Measurements from ENCODE around the gene NYAP1.
"Not testable (repeated sequence)": the region's sequence is repeated elsewhere in the genome, so short reads cannot be mapped to it uniquely, and the experiment has no call there.

Gene NYAP1

DNA sequence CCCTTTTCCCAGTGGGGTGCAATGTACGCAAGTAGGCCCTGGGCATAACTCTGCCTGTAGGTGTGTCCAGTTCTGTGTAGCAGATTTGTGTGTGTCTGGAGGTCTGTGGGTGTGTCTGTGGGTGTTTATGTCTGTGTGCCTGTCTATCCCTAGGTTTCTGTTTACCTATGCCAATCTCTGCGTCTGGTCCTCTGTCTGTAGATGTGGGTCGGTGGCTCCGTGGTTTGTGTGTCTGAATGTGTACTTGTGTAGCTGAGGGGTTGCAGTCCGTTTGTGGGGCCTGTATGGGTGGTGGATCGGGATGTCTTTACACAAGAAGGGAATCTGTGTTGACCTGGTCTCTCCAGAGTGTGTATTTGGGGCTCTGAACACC, 932 bp downstream of the NYAP1 start:
- DNase-seq: no peak

DNA sequence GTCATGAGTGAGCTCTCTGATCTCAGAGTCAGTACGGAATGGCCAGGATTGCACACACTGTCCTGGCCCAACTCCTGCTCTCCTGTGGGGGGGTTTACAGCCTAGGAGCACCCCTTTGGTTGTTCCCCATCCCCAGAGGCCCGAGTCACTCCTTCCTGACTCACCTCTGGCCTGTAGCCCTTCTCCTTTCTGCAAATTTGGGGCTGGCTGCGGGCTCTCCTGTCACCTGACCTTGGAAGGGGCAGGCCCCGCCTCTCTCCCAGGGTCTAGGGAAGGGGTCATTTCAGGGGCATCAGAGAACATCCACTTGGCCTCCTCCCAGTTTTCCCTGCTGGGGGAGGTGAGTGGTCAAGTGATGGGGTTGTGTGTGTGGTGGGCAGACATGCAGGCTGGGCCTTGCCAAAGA, 1.7 kb downstream of the NYAP1 start:
- DNase-seq: peak; percentile 34

DNA sequence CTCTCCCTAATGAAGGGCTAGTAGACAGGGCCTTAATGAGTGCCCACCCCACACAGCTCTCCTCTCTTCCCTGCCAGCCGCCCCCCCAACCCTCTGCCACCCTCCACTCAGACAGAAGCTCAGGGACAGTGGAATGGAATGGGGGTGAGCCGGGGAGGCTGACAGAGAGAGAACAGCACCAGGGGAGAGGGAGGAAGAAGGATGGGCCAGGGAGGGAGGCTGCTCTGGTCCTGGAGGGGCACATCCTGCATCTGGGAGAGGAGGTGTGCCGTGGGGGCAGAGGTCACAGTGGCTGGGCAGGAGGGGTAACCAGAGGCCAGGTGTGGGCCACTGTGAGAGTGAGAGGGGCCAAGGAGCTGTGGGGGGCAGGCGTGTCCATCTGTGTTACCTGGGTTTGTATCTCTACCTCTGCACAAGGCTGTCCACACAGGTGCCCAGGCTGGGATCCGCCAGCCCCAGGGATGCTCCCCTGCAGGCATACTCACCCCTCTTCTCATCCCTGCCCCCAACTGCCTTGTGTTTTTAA, 2.4 kb downstream of the NYAP1 start:
- DNase-seq: no peak

DNA sequence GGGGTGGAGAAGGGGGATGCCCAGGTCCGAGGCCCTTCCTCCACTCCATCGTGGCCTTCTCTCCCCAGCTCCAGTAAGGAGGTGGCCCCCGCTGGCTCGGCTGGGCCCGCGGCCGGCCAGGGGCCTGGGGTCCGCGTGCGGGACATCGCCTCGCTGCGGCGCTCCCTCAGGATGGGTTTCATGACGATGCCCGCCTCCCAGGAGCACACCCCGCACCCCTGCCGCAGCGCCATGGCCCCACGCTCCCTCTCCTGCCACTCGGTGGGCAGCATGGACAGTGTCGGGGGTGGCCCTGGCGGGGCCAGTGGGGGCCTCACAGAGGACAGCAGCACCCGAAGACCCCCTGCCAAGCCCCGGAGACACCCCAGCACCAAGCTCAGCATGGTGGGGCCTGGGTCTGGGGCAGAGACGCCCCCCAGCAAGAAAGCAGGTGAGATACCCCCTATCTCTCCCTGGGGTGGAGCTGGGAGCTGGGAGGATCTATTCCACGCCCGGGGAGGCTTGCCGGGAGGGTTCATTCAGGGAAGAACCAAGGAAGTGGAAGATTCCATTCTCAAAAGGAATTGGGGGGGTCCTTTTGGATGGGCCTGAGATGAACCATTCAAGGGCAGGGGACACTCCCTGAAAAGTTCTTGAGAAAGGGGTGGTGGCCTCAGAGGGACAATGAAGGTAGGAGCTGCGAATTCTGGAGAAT, 3.2 kb downstream of the NYAP1 start:
- peak; percentile 38 for DNase-seq

DNA sequence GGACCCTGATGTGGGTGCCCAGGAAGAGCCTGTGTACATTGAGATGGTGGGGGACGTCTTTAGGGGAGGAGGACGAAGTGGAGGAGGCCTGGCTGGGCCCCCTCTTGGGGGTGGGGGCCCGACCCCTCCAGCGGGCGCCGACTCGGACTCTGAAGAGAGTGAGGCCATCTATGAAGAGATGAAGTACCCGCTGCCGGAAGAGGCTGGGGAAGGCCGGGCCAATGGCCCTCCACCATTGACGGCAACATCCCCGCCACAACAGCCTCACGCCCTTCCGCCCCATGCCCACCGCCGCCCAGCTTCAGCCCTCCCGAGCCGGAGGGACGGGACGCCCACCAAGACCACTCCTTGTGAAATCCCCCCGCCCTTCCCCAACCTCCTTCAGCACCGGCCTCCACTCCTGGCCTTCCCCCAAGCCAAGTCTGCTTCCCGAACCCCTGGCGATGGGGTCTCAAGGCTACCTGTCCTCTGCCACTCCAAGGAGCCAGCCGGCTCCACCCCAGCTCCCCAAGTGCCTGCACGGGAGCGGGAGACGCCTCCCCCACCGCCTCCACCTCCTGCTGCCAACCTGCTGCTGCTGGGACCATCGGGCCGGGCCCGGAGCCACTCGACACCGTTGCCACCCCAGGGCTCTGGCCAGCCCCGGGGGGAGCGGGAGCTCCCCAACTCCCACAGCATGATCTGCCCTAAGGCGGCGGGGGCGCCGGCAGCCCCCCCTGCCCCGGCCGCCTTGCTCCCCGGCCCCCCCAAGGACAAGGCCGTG, 4.8 kb downstream of the NYAP1 start:
- DNase-seq: no peak

DNA sequence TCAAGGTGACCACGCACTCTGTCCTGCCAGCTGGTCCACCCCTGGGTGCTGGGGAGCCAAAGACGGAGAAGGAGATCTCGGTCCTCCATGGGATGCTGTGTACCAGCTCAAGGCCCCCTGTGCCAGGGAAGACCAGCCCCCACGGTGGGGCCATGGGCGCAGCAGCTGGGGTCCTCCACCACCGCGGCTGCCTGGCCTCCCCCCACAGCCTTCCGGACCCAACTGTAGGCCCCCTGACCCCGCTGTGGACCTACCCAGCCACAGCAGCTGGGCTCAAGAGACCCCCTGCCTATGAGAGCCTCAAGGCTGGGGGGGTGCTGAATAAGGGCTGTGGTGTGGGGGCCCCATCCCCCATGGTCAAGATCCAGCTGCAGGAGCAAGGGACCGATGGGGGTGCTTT, 5.4 kb downstream of the NYAP1 start:
- no peak for DNase-seq

DNA sequence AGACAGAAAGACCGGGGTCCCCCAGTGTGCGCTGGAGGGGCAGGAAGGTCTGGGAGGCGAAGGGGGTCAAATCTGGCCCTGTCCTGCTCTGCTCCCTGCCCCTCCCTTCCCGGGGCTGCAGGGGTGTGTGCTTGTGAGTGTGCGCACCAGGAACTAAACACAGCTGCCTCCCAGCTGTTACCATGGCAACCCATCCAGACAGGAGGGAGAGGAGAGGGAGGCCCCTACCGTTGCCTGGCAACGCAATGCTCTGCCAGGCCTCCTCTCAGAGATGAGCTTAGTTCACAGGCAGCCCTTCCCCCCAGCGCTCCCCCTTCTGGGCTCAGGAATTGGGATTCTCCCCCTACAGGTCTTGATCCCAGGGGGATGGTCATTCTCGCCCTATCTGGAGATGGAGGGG, 6.1 kb downstream of the NYAP1 start:
- peak; percentile 81 for DNase-seq

DNA sequence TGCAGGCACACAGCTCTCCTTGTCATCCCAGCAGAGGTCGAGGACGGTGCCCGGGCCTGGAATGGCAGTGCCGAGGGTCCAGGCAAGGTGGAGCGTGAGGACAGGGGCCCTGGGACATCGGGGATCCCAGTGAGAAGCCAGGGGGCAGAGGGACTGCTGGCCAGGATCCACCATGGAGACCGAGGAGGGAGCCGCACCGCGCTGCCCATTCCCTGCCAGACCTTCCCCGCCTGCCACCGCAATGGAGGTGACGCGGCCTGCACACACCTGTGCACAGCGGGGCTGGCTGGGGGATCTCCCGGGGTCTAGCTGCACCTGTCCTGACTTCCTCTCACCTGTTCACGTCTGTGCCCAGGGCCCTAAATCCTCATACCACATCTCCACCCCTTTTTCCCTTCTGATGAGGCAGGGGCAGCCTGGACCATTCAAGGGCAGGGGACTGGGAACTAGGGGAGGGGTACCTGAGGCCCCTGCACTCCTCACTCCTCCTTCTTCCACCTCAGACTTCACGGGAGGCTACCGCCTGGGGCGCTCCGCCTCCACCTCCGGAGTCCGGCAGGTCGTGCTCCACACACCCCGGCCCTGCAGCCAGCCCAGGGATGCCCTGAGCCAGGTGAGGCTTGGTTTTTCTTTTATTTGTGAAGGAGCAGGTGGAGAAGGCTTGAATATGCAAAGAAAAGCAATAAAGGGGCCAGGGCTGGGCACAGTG, 6.9 kb downstream of the NYAP1 start:
- no peak for DNase-seq

DNA sequence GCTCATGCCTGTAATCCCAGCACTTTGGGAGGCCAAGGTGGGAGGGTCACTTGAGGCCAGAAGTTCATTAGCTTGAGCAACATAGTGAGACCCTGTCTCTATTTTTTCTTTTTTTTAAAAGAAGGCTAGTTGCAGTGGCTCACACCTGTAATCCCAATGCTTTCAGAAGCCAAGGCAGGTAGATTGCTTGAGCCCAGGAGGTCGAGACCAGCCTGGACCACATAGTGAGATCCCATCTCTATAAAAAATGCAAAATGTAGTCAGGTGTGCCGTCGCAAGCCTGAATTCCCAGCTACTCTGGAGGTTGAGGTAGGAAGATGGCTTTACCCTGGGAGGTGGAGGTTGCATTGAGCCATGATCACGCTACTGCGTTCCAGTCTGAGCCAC, 7.5 kb downstream of the NYAP1 start:
- DNase-seq: no peak

DNA sequence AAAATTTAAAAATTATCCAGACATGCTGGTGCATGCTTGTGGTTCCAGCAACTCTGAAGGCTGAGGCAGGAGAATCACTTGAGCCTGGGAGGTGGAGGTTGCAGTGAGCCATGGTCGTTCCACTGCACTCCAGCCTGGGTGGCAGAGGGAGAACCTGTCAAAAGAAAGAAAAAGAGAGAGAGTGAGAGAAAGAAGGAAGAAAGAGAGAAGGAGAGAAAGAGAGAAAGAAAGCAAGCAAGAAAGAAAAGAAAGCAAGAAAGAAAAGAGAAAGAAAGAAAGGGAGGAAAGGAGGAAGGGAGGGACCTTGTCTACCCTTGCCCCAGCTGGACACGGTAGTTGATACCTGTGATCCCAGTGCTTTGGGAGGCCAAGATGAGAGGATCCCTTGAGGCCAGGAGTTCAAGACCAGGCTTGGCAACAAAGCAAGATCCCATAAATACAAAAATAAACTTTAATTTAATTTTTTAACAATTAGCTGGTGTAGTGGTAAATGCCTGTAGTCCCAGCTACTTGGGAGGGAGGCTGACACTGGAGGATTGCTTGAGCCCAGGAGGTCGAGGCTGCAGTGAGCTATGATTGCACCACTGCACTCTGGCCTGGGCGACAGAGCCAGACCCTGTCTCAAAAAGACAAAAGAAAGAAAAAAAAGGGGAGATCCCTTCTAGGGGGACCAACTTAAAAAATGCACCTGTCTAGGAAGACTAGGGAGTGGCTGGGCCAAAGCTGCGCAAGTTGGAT, 9.2 kb downstream of the NYAP1 start:
- DNase-seq: no peak

DNA sequence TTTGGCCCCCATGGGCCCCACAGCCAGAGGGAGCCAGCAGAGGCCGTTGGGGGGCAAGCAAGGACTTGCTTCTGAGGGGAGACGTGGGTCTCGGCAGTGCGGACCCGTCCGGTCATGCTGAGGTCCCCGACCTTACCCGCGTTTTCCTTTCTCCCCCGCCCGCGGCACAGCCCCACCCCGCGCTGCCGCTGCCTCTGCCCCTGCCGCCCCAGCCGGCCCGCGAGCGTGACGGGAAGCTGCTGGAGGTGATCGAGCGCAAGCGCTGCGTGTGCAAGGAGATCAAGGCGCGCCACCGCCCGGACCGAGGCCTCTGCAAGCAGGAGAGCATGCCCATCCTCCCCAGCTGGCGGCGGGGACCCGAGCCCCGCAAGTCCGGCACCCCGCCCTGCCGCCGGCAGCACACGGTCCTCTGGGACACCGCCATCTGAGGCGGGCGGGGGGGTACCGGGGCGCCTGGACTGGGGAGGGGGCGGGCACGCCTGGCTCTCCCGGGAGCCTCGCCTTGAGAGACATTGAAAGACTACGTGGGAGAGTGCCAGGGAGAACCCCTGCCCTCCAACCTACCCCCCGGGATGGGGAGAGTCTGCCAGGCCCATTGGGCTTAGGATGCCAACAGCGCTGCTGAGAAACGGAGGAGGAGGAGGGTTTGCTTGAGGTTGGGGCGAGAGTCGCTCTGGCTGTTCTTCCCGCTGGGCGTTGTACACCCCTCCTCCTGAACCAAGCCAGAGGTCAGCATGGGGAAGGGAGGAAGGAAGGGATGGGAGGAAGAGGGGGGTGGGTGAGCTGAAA, 9.9 kb downstream of the NYAP1 start:
- no peak for DNase-seq

DNA sequence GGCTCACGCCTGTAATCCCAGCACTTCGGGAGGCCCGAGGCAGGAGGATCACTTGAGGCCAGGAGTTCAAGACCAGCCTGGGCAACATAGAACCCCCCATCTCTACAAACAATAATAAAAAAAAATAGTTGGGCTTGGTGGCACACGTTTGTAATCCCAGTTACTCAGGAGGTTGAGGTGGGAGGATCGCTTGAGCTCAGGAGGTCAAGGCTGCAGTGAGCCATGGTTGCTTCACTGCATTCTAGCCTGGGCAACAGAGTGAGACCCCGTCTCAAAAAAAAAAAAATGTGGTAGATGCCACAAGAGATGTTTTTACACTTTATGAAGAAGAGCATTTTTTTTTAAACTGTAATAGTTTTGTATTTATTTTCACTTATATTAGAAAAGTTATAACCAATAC, 12.8 kb downstream of the NYAP1 start:
- no peak for DNase-seq

DNA sequence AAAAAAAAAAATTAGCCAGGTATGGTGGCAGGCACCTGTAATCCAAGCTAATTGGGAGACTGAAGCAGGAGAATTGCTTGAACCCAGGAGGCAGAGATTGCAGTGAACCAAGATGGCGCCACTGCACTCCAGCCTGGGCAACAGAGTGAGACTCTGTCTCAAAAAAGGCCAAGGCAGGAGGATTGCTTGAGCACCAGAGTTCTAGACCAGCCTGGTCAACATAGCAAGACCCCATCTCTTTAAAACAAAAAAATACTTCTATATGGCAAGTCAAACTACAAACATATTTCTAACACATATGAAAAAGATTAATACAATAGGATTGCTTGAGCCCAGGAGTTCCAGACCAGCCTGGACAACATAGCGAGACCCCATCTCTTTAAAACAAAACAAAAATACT, 17.0 kb downstream of the NYAP1 start:
- DNase-seq: not testable (repeated sequence)

DNA sequence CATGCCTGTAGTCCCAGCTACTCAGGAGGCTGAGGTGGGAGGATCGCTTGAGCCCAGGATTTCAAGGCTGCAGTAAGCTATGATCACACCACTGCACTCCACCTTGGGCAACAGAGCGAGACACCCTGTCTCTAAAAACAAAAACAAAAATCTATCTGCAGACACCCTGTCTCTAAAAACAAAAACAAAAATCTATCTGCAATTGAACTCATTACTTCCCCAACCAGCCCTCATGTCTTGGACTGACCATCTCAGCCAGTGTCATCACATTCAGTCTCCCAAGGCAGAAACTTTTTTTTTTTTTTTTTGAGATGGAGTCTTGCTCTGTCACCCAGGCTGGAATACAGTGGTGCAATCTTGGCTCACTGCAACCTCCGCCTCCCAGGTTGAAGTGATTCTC, 20.3 kb downstream of the NYAP1 start:
- peak; percentile 15 for DNase-seq

DNA sequence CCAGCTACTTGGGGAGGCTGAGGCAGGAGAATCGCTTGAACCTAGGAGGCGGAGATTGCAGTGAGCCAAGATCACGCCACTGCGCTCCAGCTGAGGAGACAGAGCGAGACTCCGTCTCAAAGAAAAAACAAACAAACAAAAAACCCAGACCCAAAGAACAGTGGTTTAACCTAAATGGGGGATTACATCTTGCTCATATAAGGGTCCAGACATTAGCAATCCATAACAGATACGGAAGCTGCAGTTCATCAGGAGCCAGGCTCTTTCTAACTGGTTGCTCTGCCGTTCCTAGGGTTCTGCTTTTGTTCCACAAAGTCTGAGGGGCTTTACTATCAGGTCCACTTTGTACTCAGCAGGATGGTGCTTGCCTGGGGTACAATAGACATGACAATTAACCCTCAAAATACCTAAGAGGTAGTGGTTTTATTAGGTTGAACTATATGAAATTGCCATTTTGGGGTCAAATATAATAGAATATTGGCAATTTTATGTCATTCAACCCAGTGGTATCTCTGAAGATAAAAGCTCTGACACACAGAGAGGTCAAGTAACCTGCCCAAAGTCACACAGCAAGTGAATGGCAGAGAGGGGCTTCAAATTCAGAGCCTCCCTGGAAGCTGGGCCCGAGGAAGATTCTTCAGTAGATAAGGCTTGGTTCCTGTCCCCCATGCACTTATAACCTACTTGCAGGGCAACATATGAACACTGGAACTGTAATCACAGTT, 21.3 kb downstream of the NYAP1 start:
- no peak for DNase-seq

DNA sequence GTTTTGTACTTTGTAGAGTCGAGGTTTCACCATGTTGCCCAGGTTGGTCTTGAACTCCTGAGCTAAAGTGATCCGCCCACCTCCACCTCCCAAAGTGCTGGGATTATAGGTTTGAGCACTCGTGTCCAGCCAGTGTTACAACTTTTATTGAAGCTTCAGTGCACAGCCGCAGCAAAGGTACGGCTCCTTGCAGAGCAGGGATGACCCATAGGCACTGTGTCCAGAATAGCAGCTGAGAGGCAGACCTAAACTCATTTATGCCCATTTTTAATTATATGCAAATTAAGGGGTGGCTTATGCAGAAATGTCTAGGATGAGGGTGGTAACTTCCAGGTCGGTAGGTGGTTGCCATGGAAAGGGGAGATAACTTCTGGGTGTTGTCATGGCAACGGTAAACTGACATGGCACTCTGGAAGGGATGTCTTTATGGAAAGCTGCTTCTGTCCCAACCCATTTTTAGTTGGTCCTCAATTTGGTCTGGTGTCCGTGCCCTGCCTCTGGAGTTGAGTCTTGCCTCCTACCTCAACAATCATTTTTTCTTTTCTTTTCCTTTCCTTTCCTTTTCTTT, 22.7 kb downstream of the NYAP1 start:
- no peak for DNase-seq

DNA sequence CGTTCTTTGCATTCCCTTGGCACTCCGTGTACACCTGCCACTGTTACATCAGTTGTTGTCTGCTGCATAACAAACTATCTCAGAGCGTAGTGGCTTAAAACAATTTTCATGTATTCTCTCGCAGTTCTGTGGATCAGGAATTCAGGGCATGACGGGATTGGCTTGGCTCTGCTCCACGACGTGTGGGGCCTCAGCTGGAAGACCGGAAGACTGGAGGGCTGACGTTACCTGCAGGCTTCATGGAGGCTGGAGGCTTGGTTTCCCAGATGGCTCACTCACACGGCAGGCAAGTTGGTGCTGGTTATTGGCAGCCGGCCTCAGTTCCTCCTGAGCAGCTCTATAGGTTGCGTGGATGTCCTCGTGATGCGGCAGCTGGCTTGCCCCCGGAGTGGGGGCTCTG, 25.5 kb downstream of the NYAP1 start:
- DNase-seq: peak; percentile 95

DNA sequence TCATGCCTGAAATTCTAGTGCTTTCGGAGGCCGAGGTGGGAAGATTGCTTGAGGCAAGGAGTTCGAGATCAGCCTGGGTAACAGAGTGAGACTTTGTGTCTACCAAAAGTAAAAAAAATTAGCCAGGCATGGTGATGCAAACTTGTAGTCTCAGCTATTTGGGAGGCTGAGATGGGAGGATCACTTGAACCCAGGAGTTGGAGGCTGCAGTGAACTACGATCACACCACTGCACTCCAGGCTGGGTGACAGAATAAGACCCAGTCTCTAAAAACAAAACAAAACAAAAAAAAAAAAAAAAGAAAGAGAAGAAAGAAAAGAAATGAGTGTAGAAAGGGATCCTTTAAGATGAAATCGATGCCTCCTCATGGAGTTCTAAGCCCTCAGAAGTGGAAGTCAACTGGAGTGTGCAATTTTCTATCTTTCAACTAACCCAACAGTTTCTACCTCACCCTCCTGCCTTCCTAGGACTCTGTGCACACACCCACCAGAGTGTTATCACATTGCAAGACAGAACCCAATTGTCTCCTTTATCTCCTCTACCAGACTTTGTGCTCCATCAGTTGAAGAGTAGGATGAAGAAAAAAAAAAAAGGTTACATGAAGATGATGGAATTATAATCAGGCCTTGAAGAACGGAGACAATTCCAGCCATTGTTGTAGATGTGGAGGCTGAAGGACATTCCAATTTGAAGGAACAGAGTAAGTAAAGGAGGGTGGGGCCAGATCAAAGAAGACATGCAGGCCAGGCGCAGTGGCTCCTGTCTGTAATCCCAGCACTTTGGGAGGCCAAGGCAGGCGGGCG, 26.9 kb downstream of the NYAP1 start:
- DNase-seq: no peak

DNA sequence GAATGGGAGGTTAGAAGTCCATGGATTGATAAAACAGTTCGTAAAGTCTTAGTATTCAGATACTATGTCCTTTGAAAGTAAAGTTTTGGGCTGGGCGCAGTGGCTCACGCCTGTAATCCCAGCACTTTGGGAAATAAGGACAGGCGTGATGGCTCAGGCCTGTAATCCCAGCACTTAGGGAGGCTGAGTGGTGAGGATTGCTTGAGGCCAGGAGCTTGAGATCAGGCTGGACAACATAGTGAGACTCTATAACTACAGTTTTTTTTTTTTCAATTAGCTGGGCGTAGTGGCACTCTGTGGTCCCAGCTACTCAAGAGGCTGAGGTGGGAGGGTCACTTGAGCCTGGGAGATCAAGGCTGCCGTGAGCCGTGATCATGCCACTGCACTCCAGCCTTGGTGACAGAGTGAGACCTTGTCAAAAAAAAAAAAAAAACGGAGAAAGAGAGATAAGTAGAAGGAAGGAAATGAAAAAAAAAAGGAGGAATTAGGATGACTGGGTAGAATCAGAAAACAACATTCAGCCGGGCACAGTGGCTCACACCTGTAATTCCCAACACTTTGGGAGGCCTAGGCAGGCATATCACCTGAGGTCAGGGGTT, 29.6 kb downstream of the NYAP1 start:
- DNase-seq: no peak

DNA sequence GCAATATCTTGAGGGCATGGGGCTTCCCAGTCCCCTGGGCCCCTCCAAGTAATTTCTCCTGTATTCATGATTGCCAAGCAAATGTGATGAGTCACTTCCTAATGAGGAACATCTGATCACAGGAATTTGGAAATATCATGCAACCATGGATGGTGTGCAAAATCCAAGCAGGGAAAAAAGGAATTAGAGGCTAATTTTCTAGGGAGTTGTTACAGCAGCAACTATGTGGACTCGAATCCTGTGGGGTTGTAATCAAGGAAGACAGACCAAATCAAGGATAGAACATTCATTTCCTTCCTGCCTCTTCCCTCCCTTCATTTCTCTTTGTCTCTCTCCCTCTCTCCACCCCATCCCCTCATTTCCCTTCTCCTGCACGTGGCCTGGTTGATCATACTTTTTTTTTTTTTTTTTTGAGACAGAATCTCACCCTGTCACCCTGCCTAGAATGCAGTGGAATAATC, 31.4 kb downstream of the NYAP1 start:
- DNase-seq: peak; percentile 51
